Liver (tissue), 9 donors: Measurements from ENCODE around the gene HS3ST6. TPM values are rescaled to one million over a fixed set of nuclear protein-coding genes. Genes with fewer than 3 reads are reported as not detected.

Source experiments
- DNase-seq: peaks from one replicate; pipeline ENCODE4 v3.0.0-alpha.2; 2017; ENCODE audit warnings: low spot score
- H3K27ac ChIP-seq, 2 donors: one replicate each; pipeline ENCODE4 v1.7.0; 2013; ENCODE audit warnings: inconsistent platforms in 2 of 2, low read length in 2 of 2, control low read depth in 1 of 2, low read depth in 1 of 2, mild to moderate bottlenecking in 1 of 2
- H3K27me3 ChIP-seq, 4 donors: one replicate each; pipeline versions ENCODE4 v1.6.1 to v1.7.0; 2013; ENCODE audit warnings: low read length in 3 of 4, inconsistent platforms in 1 of 4, mild to moderate bottlenecking in 1 of 4, moderate library complexity in 1 of 4; ENCODE audit not compliant: control insufficient read depth in 4 of 4, insufficient read depth in 4 of 4
- H3K36me3 ChIP-seq, 4 donors: one replicate each; pipeline versions ENCODE4 v1.6.1 to v1.7.0; 2013; ENCODE audit warnings: low read length in 3 of 4, mild to moderate bottlenecking in 3 of 4, low read depth in 1 of 4, moderate library complexity in 1 of 4; ENCODE audit not compliant: control insufficient read depth in 4 of 4, insufficient read depth in 3 of 4
- H3K4me1 ChIP-seq, 4 donors: one replicate each; pipeline versions ENCODE4 v1.6.1 to v1.7.0; 2013; ENCODE audit warnings: low read length in 3 of 4, mild to moderate bottlenecking in 3 of 4, moderate library complexity in 1 of 4; ENCODE audit not compliant: control insufficient read depth in 4 of 4, insufficient read depth in 4 of 4
- H3K4me3 ChIP-seq, 3 donors: one replicate each; pipeline versions ENCODE4 v1.6.1 to v1.7.0; 2013; ENCODE audit warnings: low read length in 3 of 3, control low read depth in 1 of 3, low read depth in 1 of 3, mild to moderate bottlenecking in 1 of 3
- H3K9ac ChIP-seq, 2 donors: one replicate each; pipeline ENCODE4 v1.7.0; 2013; ENCODE audit warnings: low read length in 2 of 2, mild to moderate bottlenecking in 2 of 2, moderate library complexity in 2 of 2, control low read depth in 1 of 2, low read depth in 1 of 2
- H3K9me3 ChIP-seq, 4 donors: one replicate each; pipeline versions ENCODE4 v1.6.1 to v1.7.0; 2013; ENCODE audit warnings: low read length in 3 of 4; ENCODE audit not compliant: control insufficient read depth in 4 of 4
- EGR1 ChIP-seq, 2 donors: IDR thresholded peaks; 2 replicates each; pipeline ENCODE4 v1.6.1; 2016 to 2018; ENCODE audit warnings: antibody characterized with exemption in 2 of 2, low read depth in 2 of 2
- FOXA2 ChIP-seq: IDR thresholded peaks from 2 replicates; pipeline ENCODE4 v1.6.1; 2016; ENCODE audit warnings: antibody characterized with exemption
- GABPA ChIP-seq, 2 donors: IDR thresholded peaks in 1 of 2; conservative IDR thresholded peaks in 1 of 2; 2 replicates each; pipeline ENCODE4 v1.6.1; 2016; ENCODE audit warnings: antibody characterized with exemption in 2 of 2, mild to moderate bottlenecking in 1 of 2, moderate library complexity in 1 of 2
- HNF4A ChIP-seq, 2 donors: conservative IDR thresholded peaks; 2 replicates each; pipeline ENCODE4 v1.6.1; 2016; ENCODE audit warnings: antibody characterized with exemption in 2 of 2, mild to moderate bottlenecking in 2 of 2
- JUND ChIP-seq, 2 donors: IDR thresholded peaks; 2 replicates each; pipeline ENCODE4 v1.6.1; 2016; ENCODE audit warnings: antibody characterized with exemption in 2 of 2
- NR2F2 ChIP-seq: IDR thresholded peaks from 2 replicates; pipeline ENCODE4 v1.6.1; 2016; ENCODE audit warnings: antibody characterized with exemption
- RAD21 ChIP-seq, 2 donors: IDR thresholded peaks; 2 replicates each; pipeline ENCODE4 v1.6.1; 2016; ENCODE audit warnings: antibody characterized with exemption in 2 of 2, mild to moderate bottlenecking in 2 of 2
- RXRA ChIP-seq, 2 donors: IDR thresholded peaks; 2 replicates each; pipeline ENCODE4 v1.6.1; 2017 to 2018; ENCODE audit warnings: antibody characterized with exemption in 2 of 2, mild to moderate bottlenecking in 1 of 2
- SP1 ChIP-seq: IDR thresholded peaks from 2 replicates; pipeline ENCODE4 v1.6.1; 2018; ENCODE audit warnings: antibody characterized with exemption, mild to moderate bottlenecking
- TAF1 ChIP-seq: conservative IDR thresholded peaks from 2 replicates; pipeline ENCODE4 v1.6.1; 2016; ENCODE audit warnings: antibody characterized with exemption, mild to moderate bottlenecking
- YY1 ChIP-seq: IDR thresholded peaks from 2 replicates; pipeline ENCODE4 v1.6.1; 2016; ENCODE audit warnings: antibody characterized with exemption, mild to moderate bottlenecking
- WGBS: extraction: QIAGEN DNeasy Blood & Tissue Kit; methylation state at CpG from one replicate; pipeline ENCODE4 v1.1.7; 2013; 5-methylcytosine and 5-hydroxymethylcytosine counted together
- polyA plus RNA-seq, 2 donors: library from polyadenylated mRNA; stranded (reverse) in 1 of 2; unstranded in 1 of 2; fragments of 200-250 nt in 1 of 2; fragments of >200 nt in 1 of 2; fragmentation: Nextera tagmentation in 1 of 2; extraction: Ambion mirVana in 1 of 2; gene quantifications; one replicate each; pipeline versions ENCODE4 v1.2.1 to v1.2.3, GENCODE V29; 2013 to 2015
- total RNA-seq, 2 donors: library from RNA; depleted of rRNA; stranded (reverse); fragments of >200 nt; gene quantifications; one replicate each; pipeline ENCODE4 v1.2.3, GENCODE V29; 2014
- TF ChIP-seq, protein P1 (sequence below): IDR thresholded peaks from 2 replicates; pipeline ENCODE4 v1.6.1; 2016; ENCODE audit warnings: antibody characterized with exemption
- TF ChIP-seq, protein P2 (sequence below): IDR thresholded peaks from 2 replicates; pipeline ENCODE4 v1.6.1; 2016; ENCODE audit warnings: antibody characterized with exemption
- TF ChIP-seq, protein P3 (sequence below): IDR thresholded peaks from 2 replicates; pipeline ENCODE4 v1.6.1; 2016; ENCODE audit warnings: antibody characterized with exemption
- TF ChIP-seq, protein P4 (sequence below): fragments of 150-350 bp; IDR thresholded peaks from 2 replicates; pipeline ENCODE4 v1.5.1; 2017; ENCODE audit warnings: improper control_type of control experiment, low read depth, low read length; ENCODE audit not compliant: missing input control
- TF ChIP-seq, protein P5 (sequence below): IDR thresholded peaks from 2 replicates; pipeline ENCODE4 v1.6.1; 2016; ENCODE audit warnings: antibody characterized with exemption, mild to moderate bottlenecking
- donor health status: healthy.
- donor health status: healthy.
- donor health status: healthy.
- donor health status: healthy.
- donor health status: healthy.

The HS3ST6 gene
- total and polyA plus RNA-seq, 4 donors, result not detected

DNA sequence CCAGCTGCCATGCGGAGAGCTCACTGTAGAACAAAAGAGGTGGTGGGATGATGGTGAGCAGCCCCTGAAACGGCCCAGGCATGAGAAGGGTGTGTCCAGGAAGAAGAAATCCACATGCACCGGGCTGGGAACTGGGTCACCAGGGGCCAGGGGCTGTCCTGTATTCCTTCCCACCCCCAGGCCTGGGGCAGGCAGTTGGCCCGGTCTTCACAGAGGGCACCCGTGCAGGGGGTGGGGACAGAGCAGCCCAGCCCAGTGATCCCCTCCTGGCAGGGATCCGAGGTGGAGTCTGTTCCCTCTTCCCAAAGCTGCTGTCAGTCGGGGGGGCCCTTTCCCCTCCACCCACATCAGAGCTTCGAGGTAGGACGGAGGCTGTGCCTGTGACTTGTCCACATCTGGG is 9.2 kb downstream of the HS3ST6 start:
- H3K9me3 ChIP-seq, result no peaks in the 10 kb centered on the region
- H3K27ac ChIP-seq, result no peak overlapping the region
- no peak for DNase-seq
- no peaks in the 10 kb centered on the region for H3K27me3 ChIP-seq
- no peaks in the 10 kb centered on the region for H3K36me3 ChIP-seq
- WGBS, result 72% methylated on average over 9 of the region's 9 CpGs
- no peaks in the 10 kb centered on the region for H3K4me1 ChIP-seq
- TF ChIP-seq SP1 (no peak), GABPA (IDR thresholded peaks at IDR 0.05 in 1 of 2, conservative IDR thresholded peaks at IDR 0.05 in 1 of 2) (no peak), FOXA2 (no peak), RAD21 (IDR thresholded peaks at IDR 0.05) (no peak), JUND (IDR thresholded peaks at IDR 0.05) (no peak), HNF4A (conservative IDR thresholded peaks at IDR 0.05) (no peak), EGR1 (IDR thresholded peaks at IDR 0.05; ENCODE audit: low read depth in 2 of 2) (no peak)
- TF ChIP-seq, protein P1, sequence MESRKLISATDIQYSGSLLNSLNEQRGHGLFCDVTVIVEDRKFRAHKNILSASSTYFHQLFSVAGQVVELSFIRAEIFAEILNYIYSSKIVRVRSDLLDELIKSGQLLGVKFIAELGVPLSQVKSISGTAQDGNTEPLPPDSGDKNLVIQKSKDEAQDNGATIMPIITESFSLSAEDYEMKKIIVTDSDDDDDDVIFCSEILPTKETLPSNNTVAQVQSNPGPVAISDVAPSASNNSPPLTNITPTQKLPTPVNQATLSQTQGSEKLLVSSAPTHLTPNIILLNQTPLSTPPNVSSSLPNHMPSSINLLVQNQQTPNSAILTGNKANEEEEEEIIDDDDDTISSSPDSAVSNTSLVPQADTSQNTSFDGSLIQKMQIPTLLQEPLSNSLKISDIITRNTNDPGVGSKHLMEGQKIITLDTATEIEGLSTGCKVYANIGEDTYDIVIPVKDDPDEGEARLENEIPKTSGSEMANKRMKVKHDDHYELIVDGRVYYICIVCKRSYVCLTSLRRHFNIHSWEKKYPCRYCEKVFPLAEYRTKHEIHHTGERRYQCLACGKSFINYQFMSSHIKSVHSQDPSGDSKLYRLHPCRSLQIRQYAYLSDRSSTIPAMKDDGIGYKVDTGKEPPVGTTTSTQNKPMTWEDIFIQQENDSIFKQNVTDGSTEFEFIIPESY, result no peak
- TF ChIP-seq, protein P2, sequence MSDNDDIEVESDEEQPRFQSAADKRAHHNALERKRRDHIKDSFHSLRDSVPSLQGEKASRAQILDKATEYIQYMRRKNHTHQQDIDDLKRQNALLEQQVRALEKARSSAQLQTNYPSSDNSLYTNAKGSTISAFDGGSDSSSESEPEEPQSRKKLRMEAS, result no peak
- TF ChIP-seq, protein P3, sequence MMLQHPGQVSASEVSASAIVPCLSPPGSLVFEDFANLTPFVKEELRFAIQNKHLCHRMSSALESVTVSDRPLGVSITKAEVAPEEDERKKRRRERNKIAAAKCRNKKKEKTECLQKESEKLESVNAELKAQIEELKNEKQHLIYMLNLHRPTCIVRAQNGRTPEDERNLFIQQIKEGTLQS, result no peak
- H3K9ac ChIP-seq, result no peak overlapping the region
- H3K4me3 ChIP-seq, result no peak overlapping the region

DNA sequence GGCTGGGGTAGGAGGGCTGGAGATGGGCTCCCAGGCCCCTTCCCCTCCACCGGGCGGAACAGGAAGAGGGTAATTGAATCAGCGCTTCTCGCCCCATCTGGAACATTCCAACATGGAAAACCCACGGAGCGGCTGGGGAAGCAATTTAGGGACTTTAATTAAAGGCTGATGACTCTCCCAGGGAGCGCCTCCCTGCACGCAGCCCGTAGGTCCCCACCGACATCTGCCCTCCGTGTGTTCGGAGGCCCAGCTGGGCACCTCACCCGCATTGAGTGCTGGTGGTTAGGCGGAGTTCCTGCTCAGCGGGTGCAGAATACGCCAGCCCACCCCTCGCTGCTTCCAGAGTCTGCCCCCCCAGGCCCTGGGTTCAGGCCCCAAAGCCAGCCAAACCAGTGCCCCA is 10.0 kb downstream of the HS3ST6 start:
- no peaks in the 10 kb centered on the region for H3K4me1 ChIP-seq
- no peaks in the 10 kb centered on the region for H3K27me3 ChIP-seq
- H3K4me3 ChIP-seq, result no peak overlapping the region
- no peaks in the 10 kb centered on the region for H3K9me3 ChIP-seq
- WGBS, result 76% methylated on average over 17 of the region's 17 CpGs
- DNase-seq, result no peak
- no peak overlapping the region for H3K9ac ChIP-seq
- TF ChIP-seq, protein P4, sequence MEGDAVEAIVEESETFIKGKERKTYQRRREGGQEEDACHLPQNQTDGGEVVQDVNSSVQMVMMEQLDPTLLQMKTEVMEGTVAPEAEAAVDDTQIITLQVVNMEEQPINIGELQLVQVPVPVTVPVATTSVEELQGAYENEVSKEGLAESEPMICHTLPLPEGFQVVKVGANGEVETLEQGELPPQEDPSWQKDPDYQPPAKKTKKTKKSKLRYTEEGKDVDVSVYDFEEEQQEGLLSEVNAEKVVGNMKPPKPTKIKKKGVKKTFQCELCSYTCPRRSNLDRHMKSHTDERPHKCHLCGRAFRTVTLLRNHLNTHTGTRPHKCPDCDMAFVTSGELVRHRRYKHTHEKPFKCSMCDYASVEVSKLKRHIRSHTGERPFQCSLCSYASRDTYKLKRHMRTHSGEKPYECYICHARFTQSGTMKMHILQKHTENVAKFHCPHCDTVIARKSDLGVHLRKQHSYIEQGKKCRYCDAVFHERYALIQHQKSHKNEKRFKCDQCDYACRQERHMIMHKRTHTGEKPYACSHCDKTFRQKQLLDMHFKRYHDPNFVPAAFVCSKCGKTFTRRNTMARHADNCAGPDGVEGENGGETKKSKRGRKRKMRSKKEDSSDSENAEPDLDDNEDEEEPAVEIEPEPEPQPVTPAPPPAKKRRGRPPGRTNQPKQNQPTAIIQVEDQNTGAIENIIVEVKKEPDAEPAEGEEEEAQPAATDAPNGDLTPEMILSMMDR, result no peak
- TF ChIP-seq EGR1 (IDR thresholded peaks at IDR 0.05; ENCODE audit: low read depth in 2 of 2), result no peak
- TF ChIP-seq, protein P5, sequence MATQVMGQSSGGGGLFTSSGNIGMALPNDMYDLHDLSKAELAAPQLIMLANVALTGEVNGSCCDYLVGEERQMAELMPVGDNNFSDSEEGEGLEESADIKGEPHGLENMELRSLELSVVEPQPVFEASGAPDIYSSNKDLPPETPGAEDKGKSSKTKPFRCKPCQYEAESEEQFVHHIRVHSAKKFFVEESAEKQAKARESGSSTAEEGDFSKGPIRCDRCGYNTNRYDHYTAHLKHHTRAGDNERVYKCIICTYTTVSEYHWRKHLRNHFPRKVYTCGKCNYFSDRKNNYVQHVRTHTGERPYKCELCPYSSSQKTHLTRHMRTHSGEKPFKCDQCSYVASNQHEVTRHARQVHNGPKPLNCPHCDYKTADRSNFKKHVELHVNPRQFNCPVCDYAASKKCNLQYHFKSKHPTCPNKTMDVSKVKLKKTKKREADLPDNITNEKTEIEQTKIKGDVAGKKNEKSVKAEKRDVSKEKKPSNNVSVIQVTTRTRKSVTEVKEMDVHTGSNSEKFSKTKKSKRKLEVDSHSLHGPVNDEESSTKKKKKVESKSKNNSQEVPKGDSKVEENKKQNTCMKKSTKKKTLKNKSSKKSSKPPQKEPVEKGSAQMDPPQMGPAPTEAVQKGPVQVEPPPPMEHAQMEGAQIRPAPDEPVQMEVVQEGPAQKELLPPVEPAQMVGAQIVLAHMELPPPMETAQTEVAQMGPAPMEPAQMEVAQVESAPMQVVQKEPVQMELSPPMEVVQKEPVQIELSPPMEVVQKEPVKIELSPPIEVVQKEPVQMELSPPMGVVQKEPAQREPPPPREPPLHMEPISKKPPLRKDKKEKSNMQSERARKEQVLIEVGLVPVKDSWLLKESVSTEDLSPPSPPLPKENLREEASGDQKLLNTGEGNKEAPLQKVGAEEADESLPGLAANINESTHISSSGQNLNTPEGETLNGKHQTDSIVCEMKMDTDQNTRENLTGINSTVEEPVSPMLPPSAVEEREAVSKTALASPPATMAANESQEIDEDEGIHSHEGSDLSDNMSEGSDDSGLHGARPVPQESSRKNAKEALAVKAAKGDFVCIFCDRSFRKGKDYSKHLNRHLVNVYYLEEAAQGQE, result no peak
- TF ChIP-seq TAF1, result no peak
- TF ChIP-seq FOXA2, result no peak
- TF ChIP-seq, protein P2, result no peak
- TF ChIP-seq RXRA (IDR thresholded peaks at IDR 0.05), result no peak
- TF ChIP-seq NR2F2, result no peak
- TF ChIP-seq, protein P3, result no peak
- no peak for TF ChIP-seq GABPA (IDR thresholded peaks at IDR 0.05 in 1 of 2, conservative IDR thresholded peaks at IDR 0.05 in 1 of 2)
- TF ChIP-seq YY1, result no peak
- no peaks in the 10 kb centered on the region for H3K36me3 ChIP-seq
- no peak overlapping the region for H3K27ac ChIP-seq
